ENCODE measurements around the gene MAGEB6B.
"Not testable (repeated sequence)": the region's sequence is repeated elsewhere in the genome, so short reads cannot be mapped to it uniquely, and the experiment has no call there.

MAGEB6B gene

GRCh38 chrX:26160301-26160700, at the start of gene MAGEB6B:
TSS of gene MAGEB6B (plus strand) at chrX:26160601. CDS start at chrX:26160601, 0 bp downstream.
- DNase-seq, result no peak

- DNase-seq, result no peak
Measured at GRCh38 chrX:26138274-26138673, 22.1 kb upstream of the MAGEB6B start, which contains the start of gene MAGEB18. TSS of gene MAGEB18 (plus strand) at chrX:26138343. CDS start at chrX:26138986, 643 bp downstream.

- no peak for DNase-seq
Measured at GRCh38 chrX:26146024-26146423, 14.4 kb upstream of the MAGEB6B start.

- no peak for DNase-seq
Measured at GRCh38 chrX:26192204-26192603, 31.8 kb downstream of the MAGEB6B start, which contains the start of gene MAGEB6. TSS of gene MAGEB6 (plus strand) at chrX:26192440. CDS start at chrX:26193847, 1,407 bp downstream.

- no peak for DNase-seq
Measured at GRCh38 chrX:26203561-26203960, 43.2 kb downstream of the MAGEB6B start.

- DNase-seq, result not testable (repeated sequence)
Measured at GRCh38 chrX:26204717-26205116, 44.3 kb downstream of the MAGEB6B start.

GRCh38 chrX:26208012-26208411, 47.6 kb downstream of the MAGEB6B start:
- no peak for DNase-seq
